HepG2 (cell line): ENCODE data around the gene RTN1. TPM values are rescaled to one million over a fixed set of nuclear protein-coding genes. Genes with fewer than 3 reads are reported as not detected.

ENCODE experiments used
- ATAC-seq: fragments of 200-7000 bp; cut with Tn5 transposase; 3 replicates; pipeline ENCODE4 v1.9.1; 2020; ENCODE audit warnings: mild to moderate bottlenecking, moderate library complexity
- BruUV-seq: library from RNA; stranded (reverse); fragments of 400-500 nt; replicated peaks from 2 replicates; lab custom pipeline; 2021; lab: Mats Ljungman, UMichigan
- CTCF ChIA-PET: fragments of 300-600 bp; formaldehyde crosslinking; extraction: SDS; loops from one replicate; lab custom pipeline; 2021; ENCODE audit warnings: low total read pairs, inconsistent platforms, low intra/inter-chr PET ratio; lab: Yijun Ruan, JAX
- POLR2A ChIA-PET: fragments of 350-600 bp; sonication (Branson Sonifier 250); formaldehyde crosslinking; loops from one replicate; lab custom pipeline; 2020; ENCODE audit warnings: antibody characterized with exemption, inconsistent platforms; lab: Yijun Ruan, JAX
- DNase-seq: peaks from one replicate; pipeline ENCODE4 v3.0.0-alpha.2; 2015; ENCODE audit warnings: low spot score
- FAIRE-seq: peaks from 3 replicates; lab custom pipeline; 2011; peaks lifted over from hg19 to GRCh38; lab: Jason Lieb, UNC
- H2AFZ ChIP-seq: one replicate; pipeline ENCODE4 v1.6.1; 2011; ENCODE audit warnings: low read length, inconsistent platforms
- H3K27ac ChIP-seq: fragments of 300-600 bp; 3 replicates; pipeline ENCODE4 v1.8.0; 2011; ENCODE audit warnings: mixed run types, mild to moderate bottlenecking, mixed read lengths, low read length, inconsistent platforms; ENCODE audit not compliant: insufficient read depth; ENCODE audit errors: extremely low read length
- H3K27me3 ChIP-seq, 2 experiments: fragments of 200-600 bp in 1 of 2; 2 replicates in 1 of 2; 3 replicates in 1 of 2; pipeline versions ENCODE4 v1.6.0 to v1.8.0; 2011; ENCODE audit warnings: low read length in 2 of 2, mild to moderate bottlenecking in 2 of 2, moderate library complexity in 2 of 2, inconsistent platforms in 1 of 2; ENCODE audit not compliant: insufficient read depth in 2 of 2, control insufficient read depth in 1 of 2
- H3K36me3 ChIP-seq, 2 experiments: fragments of 200-600 bp in 1 of 2; replicated peaks in 1 of 2; 2 replicates in 1 of 2; 3 replicates in 1 of 2; pipeline versions ENCODE4 v1.5.1 to v1.8.0; 2011; ENCODE audit warnings: low read length in 2 of 2, inconsistent platforms in 1 of 2; ENCODE audit not compliant: insufficient read depth in 2 of 2, control insufficient read depth in 1 of 2
- H3K4me1 ChIP-seq: 2 replicates; pipeline ENCODE4 v1.5.1; 2012; ENCODE audit warnings: low read length, inconsistent platforms; ENCODE audit not compliant: insufficient read depth
- H3K4me2 ChIP-seq: 2 replicates; pipeline ENCODE4 v1.6.0; 2011; ENCODE audit warnings: low read depth, low read length, inconsistent platforms
- H3K4me3 ChIP-seq, 3 experiments: fragments of 200-600 bp in 1 of 3; sonication (generic), shearing (Covaris generic) in 1 of 3; replicated peaks in 1 of 3; 2 replicates each; pipeline ENCODE4 v1.5.1; 2011 to 2016; ENCODE audit warnings: low read length in 3 of 3, inconsistent platforms in 2 of 3, low read depth in 2 of 3, mild to moderate bottlenecking in 2 of 3, control low read depth in 1 of 3, mixed read lengths in 1 of 3; ENCODE audit not compliant: insufficient read depth in 1 of 3
- H3K79me2 ChIP-seq: one replicate; pipeline ENCODE4 v1.6.1; 2011; ENCODE audit warnings: low read length, inconsistent platforms; ENCODE audit not compliant: insufficient read depth
- H3K9ac ChIP-seq: 2 replicates; pipeline ENCODE4 v1.6.0; 2011; ENCODE audit warnings: mild to moderate bottlenecking, low read depth, low read length, inconsistent platforms; ENCODE audit not compliant: insufficient read depth
- H3K9me3 ChIP-seq: 2 replicates; pipeline ENCODE4 v1.5.1; 2012; ENCODE audit warnings: mild to moderate bottlenecking, low read length
- H4K20me1 ChIP-seq: 2 replicates; pipeline ENCODE4 v1.6.0; 2011; ENCODE audit warnings: inconsistent platforms, mild to moderate bottlenecking, low read length, moderate library complexity; ENCODE audit not compliant: insufficient read depth
- CTCF ChIP-seq: sonication (generic); formaldehyde crosslinking; IDR thresholded peaks from 2 replicates; pipeline ENCODE4 v1.5.0; 2020; ENCODE audit warnings: mild to moderate bottlenecking, missing genetic modification reagents, moderate library complexity
- SMC3 ChIP-seq: IDR thresholded peaks from 2 replicates; pipeline ENCODE4 v1.6.1; 2011; ENCODE audit warnings: low read length, improper control_type of control experiment
- STAG1 ChIP-seq: sonication (generic); formaldehyde crosslinking; IDR thresholded peaks from 2 replicates; pipeline ENCODE4 v1.4.0; 2020; ENCODE audit warnings: missing genetic modification reagents
- ZNF503 ChIP-seq: sonication (generic); formaldehyde crosslinking; IDR thresholded peaks from 2 replicates; pipeline ENCODE4 v1.4.0; 2020; ENCODE audit warnings: missing genetic modification reagents
- WGBS: methylation state at CpG from one replicate; pipeline ENCODE4 v1.1.6; 2017; ENCODE audit warnings: low lambda C conversion rate; 5-methylcytosine and 5-hydroxymethylcytosine counted together
- in situ Hi-C: cut with HindIII; loops from 2 replicates; pipeline ENCODE4 v1.10.0; 2017; ENCODE audit warnings: low pct_unique_long_range_greater_than_20kb; ENCODE audit not compliant: extremely low pct_ligation_motif_present
- intact Hi-C: fragments of 100-400 bp; cut with micrococcal nuclease; formaldehyde crosslinking; loops from one replicate; pipeline ENCODE4 v1.10.0; 2022; ENCODE audit not compliant: unreplicated experiment
- polyA plus RNA-seq, 8 experiments: library from polyadenylated mRNA; depleted of rRNA in 3 of 8; stranded (reverse) in 7 of 8; unstranded in 1 of 8; fragments of >200 nt; fragmentation: Illumina TruSeq in 4 of 8; extraction: Trizol in 4 of 8; gene quantifications; 2 replicates each; pipeline versions ENCODE4 v1.2.1 to v1.2.3, GENCODE V29; 2011 to 2016; ENCODE audit warnings: low read depth in 4 of 8, missing spikeins in 1 of 8, mixed read lengths in 1 of 8; ENCODE audit not compliant: insufficient read depth in 1 of 8
- total RNA-seq, 5 experiments: library from RNA; depleted of rRNA; stranded (reverse); fragments of >200 nt; fragmentation: Illumina TruSeq; extraction: Trizol; gene quantifications; 2 replicates each; pipeline ENCODE4 v1.2.3, GENCODE V29; 2016; ENCODE audit warnings: low read depth in 1 of 5

Gene RTN1
- total and polyA plus RNA-seq, 2 of the 13 experiments (the other 11 are each of a cell fraction or from before 2014, with no cell fraction given): 0.04 to 0.18 TPM

GRCh38 chr14:59632381-59632780, 238.2 kb downstream of the RTN1 start:
- H4K20me1 ChIP-seq: no peaks in the 10 kb centered on the region
- H3K79me2 ChIP-seq: no peaks in the 10 kb centered on the region
- H3K36me3 ChIP-seq: no peaks in the 10 kb centered on the region
- no peak overlapping the region for H3K4me2 ChIP-seq
- DNase-seq (peak; percentile 20), FAIRE-seq (peak; percentile 40), ATAC-seq (peak; percentile 90)
- ChIA-PET POLR2A (no interaction called here), CTCF (interaction anchor here (1.2 to 1.7 kb wide), 2 partner anchors 286 to 333 kb away, joined by 4 to 16 read pairs; no protein-coding TSS in a partner anchor)
- H3K4me3 ChIP-seq: no peak overlapping the region
- WGBS: 0% methylated on average over 2 of the region's 3 CpGs
- H3K27ac ChIP-seq: no peak overlapping the region
- no peak overlapping the region for H3K9ac ChIP-seq
- intact Hi-C loops (loop anchor here (1.0 to 2.0 kb wide), 4 partner anchors 56 to 552 kb away; no protein-coding TSS in a partner anchor), in situ Hi-C loops (loop anchor here (10.0 kb wide), 1 partner anchor 282 kb away; no protein-coding TSS in a partner anchor)
- H3K9me3 ChIP-seq: 0 out of 2 replicates have a peak, but pooled peaks cover 5% of the 10 kb centered on the region
- peaks cover 8% of the 10 kb centered on the region; the same call in 1 of the 2 replicates for H3K4me1 ChIP-seq
- no peak overlapping the region for H2AFZ ChIP-seq
- peaks cover 1 to 3% of the 10 kb centered on the region in 2 experiments; a peak in 2 of 5 replicates for H3K27me3 ChIP-seq
- TF ChIP-seq CTCF (peak; percentile 81), STAG1 (peak; percentile 85), ZNF503 (no peak), SMC3 (peak; percentile 64)
- no TSS peak for BruUV-seq
